ENCODE data around the gene YPEL4.

YPEL4 gene

DNA sequence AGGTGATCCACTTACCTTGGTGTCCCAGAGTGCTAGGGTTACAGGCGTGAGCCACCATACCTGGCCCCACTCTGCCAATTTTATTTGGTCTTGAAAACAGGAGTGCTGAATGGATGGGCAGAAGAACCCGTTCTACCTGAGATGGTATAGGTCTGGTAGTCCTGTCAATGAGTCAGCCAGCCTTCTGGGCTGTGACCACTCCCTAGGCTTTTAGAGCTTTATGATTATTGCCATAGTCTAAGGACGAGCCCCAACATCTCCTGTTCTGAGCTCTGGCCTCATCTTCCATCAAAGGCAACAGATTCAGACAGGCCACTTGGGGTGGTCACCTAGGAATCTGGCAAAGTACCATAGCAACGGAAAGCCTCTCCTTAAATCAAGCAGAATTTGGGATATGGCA is 29.7 kb upstream of the YPEL4 start:
- TF ChIP-seq, protein P1, sequence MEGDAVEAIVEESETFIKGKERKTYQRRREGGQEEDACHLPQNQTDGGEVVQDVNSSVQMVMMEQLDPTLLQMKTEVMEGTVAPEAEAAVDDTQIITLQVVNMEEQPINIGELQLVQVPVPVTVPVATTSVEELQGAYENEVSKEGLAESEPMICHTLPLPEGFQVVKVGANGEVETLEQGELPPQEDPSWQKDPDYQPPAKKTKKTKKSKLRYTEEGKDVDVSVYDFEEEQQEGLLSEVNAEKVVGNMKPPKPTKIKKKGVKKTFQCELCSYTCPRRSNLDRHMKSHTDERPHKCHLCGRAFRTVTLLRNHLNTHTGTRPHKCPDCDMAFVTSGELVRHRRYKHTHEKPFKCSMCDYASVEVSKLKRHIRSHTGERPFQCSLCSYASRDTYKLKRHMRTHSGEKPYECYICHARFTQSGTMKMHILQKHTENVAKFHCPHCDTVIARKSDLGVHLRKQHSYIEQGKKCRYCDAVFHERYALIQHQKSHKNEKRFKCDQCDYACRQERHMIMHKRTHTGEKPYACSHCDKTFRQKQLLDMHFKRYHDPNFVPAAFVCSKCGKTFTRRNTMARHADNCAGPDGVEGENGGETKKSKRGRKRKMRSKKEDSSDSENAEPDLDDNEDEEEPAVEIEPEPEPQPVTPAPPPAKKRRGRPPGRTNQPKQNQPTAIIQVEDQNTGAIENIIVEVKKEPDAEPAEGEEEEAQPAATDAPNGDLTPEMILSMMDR (IDR thresholded peaks at IDR 0.05; ENCODE audit: poor library complexity, severe bottlenecking) = no peak
- ATAC-seq (ENCODE audit: low read depth) (peak; percentile 90), DNase-seq (ENCODE audit: low spot score) (no peak)
- H3K27me3 ChIP-seq (ENCODE audit: insufficient read depth, poor library complexity, severe bottlenecking) = no peaks in the 10 kb centered on the region
- H3K9me3 ChIP-seq (ENCODE audit: severe bottlenecking) = no peaks in the 10 kb centered on the region
- peaks cover 60% of the 10 kb centered on the region for H3K36me3 ChIP-seq (ENCODE audit: low read depth)
- H3K4me3 ChIP-seq (ENCODE audit: severe bottlenecking) = no peak overlapping the region
- peak overlapping the region; percentile 59 for H3K27ac ChIP-seq (ENCODE audit: poor library complexity, severe bottlenecking)
- H3K4me1 ChIP-seq (ENCODE audit: insufficient read depth, poor library complexity, severe bottlenecking) = peaks cover 20% of the 10 kb centered on the region

DNA sequence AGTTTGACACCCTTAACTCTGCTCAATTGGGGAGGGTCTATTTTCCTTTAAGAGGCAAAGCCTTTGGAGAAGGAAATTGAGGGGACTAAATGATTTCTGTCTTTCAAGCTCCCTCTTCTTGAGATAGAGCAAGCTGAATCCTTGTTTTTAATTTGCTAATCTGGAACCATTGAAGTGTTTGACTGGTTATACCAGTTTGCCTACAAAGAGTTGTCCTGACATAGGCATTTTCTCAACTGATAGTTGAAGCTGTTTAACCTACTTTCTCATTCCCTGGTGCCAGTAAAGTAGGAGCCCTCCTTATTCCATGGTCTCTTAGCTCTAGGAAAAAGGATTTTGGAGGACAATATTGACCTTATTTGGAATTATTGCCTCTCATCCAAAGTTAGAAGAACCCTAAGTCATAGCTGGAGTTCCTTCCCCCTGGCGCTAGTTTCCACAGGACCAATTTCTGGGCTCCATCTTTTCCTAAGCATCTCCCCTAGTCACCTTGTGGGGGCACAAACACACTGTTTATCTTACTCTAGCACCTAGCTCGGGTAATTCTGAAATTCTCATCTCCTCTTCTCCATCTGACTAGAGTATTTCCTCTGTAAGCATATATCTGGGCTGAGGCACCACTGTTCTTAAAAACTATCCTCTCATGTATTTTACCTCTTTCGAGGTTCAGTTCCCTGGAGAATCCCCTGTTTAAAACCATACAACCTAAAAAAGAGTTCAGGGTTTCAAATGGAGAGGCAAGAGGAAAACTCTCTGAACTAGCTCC is 25.6 kb upstream of the YPEL4 start:
- peaks cover 63% of the 10 kb centered on the region for H3K36me3 ChIP-seq (ENCODE audit: low read depth)
- TF ChIP-seq, protein P1 (IDR thresholded peaks at IDR 0.05; ENCODE audit: poor library complexity, severe bottlenecking) = no peak
- H3K4me1 ChIP-seq (ENCODE audit: insufficient read depth, poor library complexity, severe bottlenecking) = peaks cover 16% of the 10 kb centered on the region
- ATAC-seq (ENCODE audit: low read depth) = no peak
- no peak for DNase-seq (ENCODE audit: low spot score)
- H3K4me3 ChIP-seq (ENCODE audit: severe bottlenecking) = no peak overlapping the region
- no peaks in the 10 kb centered on the region for H3K27me3 ChIP-seq (ENCODE audit: insufficient read depth, poor library complexity, severe bottlenecking)
- H3K27ac ChIP-seq (ENCODE audit: poor library complexity, severe bottlenecking) = no peak overlapping the region
- H3K9me3 ChIP-seq (ENCODE audit: severe bottlenecking) = no peaks in the 10 kb centered on the region

DNA sequence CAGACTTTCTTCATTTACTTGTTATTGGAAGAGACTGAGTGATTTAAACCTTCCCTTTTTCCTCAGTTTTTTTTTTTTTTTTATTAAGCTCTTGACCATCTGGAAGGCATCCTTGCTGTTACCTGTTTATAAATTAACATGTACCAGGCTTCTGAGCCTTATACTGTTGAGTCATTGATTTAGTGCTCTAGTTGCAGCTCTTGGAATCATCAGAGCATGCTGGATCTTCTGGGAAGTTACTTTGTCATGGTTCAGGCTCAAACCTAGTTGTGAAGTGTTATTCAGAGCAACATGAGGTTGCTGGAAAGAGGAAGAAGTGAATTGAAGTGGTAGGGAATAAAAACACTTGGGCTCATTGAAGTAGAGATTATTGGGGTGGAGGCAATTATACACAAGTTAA is 24.5 kb upstream of the YPEL4 start:
- ATAC-seq (ENCODE audit: low read depth) = no peak
- H3K9me3 ChIP-seq (ENCODE audit: severe bottlenecking) = no peaks in the 10 kb centered on the region
- H3K4me3 ChIP-seq (ENCODE audit: severe bottlenecking) = no peak overlapping the region
- no peak for DNase-seq (ENCODE audit: low spot score)
- no peaks in the 10 kb centered on the region for H3K27me3 ChIP-seq (ENCODE audit: insufficient read depth, poor library complexity, severe bottlenecking)
- H3K4me1 ChIP-seq (ENCODE audit: insufficient read depth, poor library complexity, severe bottlenecking) = peaks cover 13% of the 10 kb centered on the region
- peaks cover 63% of the 10 kb centered on the region for H3K36me3 ChIP-seq (ENCODE audit: low read depth)
- TF ChIP-seq, protein P1 (IDR thresholded peaks at IDR 0.05; ENCODE audit: poor library complexity, severe bottlenecking) = no peak
- no peak overlapping the region for H3K27ac ChIP-seq (ENCODE audit: poor library complexity, severe bottlenecking)

DNA sequence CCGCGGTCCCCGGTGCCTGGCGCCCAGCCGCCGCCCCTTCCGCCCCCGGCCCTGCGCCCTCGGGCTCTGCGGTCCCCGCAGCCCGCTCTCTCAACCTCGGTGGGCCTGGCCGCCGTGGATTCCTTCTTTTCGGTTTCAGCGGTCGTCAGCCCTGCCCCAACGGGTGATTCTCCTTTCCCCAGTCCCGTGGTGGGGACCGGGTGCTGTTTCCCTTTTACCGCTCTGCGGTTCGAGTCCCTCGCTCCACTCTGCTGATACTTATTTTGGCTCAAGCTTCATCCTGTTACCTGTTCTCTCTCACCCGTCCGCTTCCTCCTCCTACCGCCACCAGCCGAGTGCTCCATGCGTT is 18.7 kb upstream of the YPEL4 start:
- ATAC-seq (ENCODE audit: low read depth) = peak; percentile 10; the same call in 1 of the 3 replicates
- peaks cover 26% of the 10 kb centered on the region for H3K36me3 ChIP-seq (ENCODE audit: low read depth)
- TF ChIP-seq, protein P1 (IDR thresholded peaks at IDR 0.05; ENCODE audit: poor library complexity, severe bottlenecking) = no peak
- peaks cover 16% of the 10 kb centered on the region for H3K4me1 ChIP-seq (ENCODE audit: insufficient read depth, poor library complexity, severe bottlenecking)
- H3K9me3 ChIP-seq (ENCODE audit: severe bottlenecking) = no peaks in the 10 kb centered on the region
- H3K27me3 ChIP-seq (ENCODE audit: insufficient read depth, poor library complexity, severe bottlenecking) = no peaks in the 10 kb centered on the region
- DNase-seq (ENCODE audit: low spot score) = no peak
- peak overlapping the region; percentile 90 for H3K27ac ChIP-seq (ENCODE audit: poor library complexity, severe bottlenecking)
- H3K4me3 ChIP-seq (ENCODE audit: severe bottlenecking) = peak overlapping the region; percentile 83

DNA sequence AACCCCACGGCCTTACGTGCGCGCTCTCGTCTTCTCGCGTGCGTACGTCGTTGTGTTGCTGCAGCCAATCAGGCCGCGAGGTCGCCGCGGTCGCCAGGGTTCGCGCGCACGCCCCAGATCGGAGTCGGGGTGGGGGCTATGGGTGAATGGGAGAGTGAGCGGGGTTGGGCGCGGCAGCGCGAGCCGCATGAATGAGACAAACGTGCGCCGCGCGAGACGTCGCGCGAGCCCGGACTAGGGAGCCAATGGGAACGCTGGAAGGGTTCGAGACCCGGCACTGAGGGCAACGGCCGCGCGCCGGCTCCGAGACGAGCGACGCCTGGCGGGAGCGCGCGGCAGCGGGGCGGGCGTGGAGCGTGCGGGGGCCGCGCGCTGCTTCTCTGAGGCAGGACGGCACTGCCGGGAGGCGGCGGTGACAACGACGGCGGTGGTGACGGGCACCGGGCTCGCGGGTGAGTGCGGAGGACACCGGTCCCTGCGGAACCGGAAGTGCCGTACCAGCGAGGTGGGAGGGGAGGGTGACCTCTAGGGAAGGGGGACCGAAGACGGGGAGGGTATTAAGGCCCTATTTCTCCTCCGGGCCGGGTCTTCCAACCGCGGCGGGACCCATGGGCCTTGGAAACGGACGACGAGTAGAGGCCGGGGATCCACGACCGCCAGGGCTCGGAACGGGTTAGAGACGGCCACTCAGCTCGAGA is 18.2 kb upstream of the YPEL4 start, which contains the start of gene ZDHHC5:
Gene ZDHHC5 (plus strand): TSS at position 379 of the 698 bp plus-strand sequence. CDS start 4,977 bp downstream, outside the sequence.
- DNase-seq (ENCODE audit: low spot score) (peak; percentile 99), ATAC-seq (ENCODE audit: low read depth) (peak; percentile 92)
- Histone ChIP-seq H3K4me1 (ENCODE audit: insufficient read depth, poor library complexity, severe bottlenecking) (peaks cover 16% of the 10 kb centered on the region), H3K9me3 (ENCODE audit: severe bottlenecking) (no peaks in the 10 kb centered on the region), H3K36me3 (ENCODE audit: low read depth) (peaks cover 21% of the 10 kb centered on the region), H3K27me3 (ENCODE audit: insufficient read depth, poor library complexity, severe bottlenecking) (no peaks in the 10 kb centered on the region), H3K4me3 (ENCODE audit: severe bottlenecking) (peak within 1 kb of the TSS; percentile 83), H3K27ac (ENCODE audit: poor library complexity, severe bottlenecking) (peak within 1 kb of the TSS; percentile 90)
- TF ChIP-seq, protein P1 (IDR thresholded peaks at IDR 0.05; ENCODE audit: poor library complexity, severe bottlenecking) = peak; percentile 36

Data from RWPE2 (cell line).